ENCODE measurements around the gene ATM. TPM values are rescaled to one million over a fixed set of nuclear protein-coding genes. Genes with fewer than 3 reads are reported as not detected.
A peak's percentile ranks its signal among the peaks of the same experiment; 100 is the strongest.
"Not testable (repeated sequence)": the region's sequence is repeated elsewhere in the genome, so short reads cannot be mapped to it uniquely, and the experiment has no call there.

ATM gene
- total and polyA plus RNA-seq, 10 of the 15 experiments (the other 5 are each of a cell fraction or from before 2014, with no cell fraction given): 10.0 to 91.5 (median 40.2) TPM

DNA sequence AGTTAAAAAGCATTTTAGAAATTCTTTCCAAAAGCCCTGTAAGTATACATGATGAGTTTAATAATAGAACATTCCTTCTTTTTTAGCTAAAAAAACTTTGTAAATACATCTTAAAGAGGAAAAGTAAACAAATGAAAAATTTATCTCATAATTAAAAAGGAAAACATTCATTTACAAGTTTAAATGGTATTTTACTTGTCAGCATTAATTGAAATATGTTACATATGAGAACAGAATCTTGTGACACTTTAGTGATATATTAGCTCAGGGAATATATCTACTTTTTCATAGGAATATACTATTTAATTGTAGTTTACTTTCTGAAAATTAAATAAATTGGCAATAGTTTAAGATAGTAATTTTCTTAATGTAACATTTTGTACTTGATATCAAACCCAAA lies 66.2 kb downstream of the ATM start:
- ChIA-PET CTCF (interaction anchor here (0.6 to 3.2 kb wide), 2 partner anchors 171 to 417 kb away, joined by 3 to 11 read pairs; no protein-coding TSS in a partner anchor), SMC1A (ENCODE audit: uncharacterized antibody, unreplicated experiment) (interaction anchor here (0.9 to 1.2 kb wide), 3 partner anchors 12 to 409 kb away, joined by 3 to 4 read pairs (median 3); no protein-coding TSS in a partner anchor)
- FAIRE-seq; H3K4me3 ChIP-seq; H3K4me2 ChIP-seq (ENCODE audit: control insufficient read depth, insufficient read depth); DNase-seq (ENCODE audit: low read depth, low spot score); H3K27ac ChIP-seq (ENCODE audit: control insufficient read depth, insufficient read depth); H3K9me3 ChIP-seq (replicated peaks; ENCODE audit: control insufficient read depth, insufficient read depth, low read length); RAD21 ChIA-PET (ENCODE audit: unreplicated experiment); H3K4me1 ChIP-seq (ENCODE audit: control insufficient read depth, insufficient read depth, low read length); H2AFZ ChIP-seq (ENCODE audit: control insufficient read depth, low read depth, low read length); BruUV-seq (replicated peaks); H3K27me3 ChIP-seq (replicated peaks in 1 of 2; ENCODE audit: control insufficient read depth in 2 of 2, insufficient read depth in 2 of 2, low read length in 1 of 2); H3K79me2 ChIP-seq (ENCODE audit: control insufficient read depth, insufficient read depth, low read length); in situ Hi-C loops (cut with MboI); POLR2A ChIA-PET; ATAC-seq; intact Hi-C loops (cut with micrococcal nuclease; ENCODE audit: unreplicated experiment); H4K20me1 ChIP-seq (ENCODE audit: control insufficient read depth, insufficient read depth); H3K9ac ChIP-seq (ENCODE audit: control insufficient read depth, insufficient read depth, low read length): not testable (repeated sequence)
- H3K36me3 ChIP-seq (ENCODE audit: control insufficient read depth in 2 of 2, insufficient read depth in 2 of 2, low read length in 1 of 2): peaks cover 0 to 28% of the 10 kb centered on the region in 2 experiments; a peak in 3 of 4 replicates

DNA sequence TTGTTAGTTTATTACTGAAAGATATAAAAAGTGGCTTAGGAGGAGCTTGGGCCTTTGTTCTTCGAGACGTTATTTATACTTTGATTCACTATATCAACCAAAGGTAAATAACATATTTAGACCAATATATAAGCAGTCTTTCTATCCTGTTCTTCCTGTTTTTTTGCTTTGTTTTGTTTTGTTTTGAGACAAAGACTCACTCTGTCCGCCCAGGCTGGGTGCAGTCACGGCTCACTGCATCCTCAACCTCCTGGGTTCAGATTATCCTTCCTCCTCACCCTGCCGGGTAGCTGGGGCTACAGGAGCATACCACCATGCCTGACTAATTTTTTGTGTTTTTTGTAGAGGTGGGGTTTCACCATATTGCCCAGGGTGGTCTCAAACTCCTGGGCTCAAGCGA lies 66.8 kb downstream of the ATM start:
- CTCF ChIA-PET: interaction anchor here (3.2 kb wide), 1 partner anchor 171 kb away, joined by 11 read pairs; no protein-coding TSS in a partner anchor
- FAIRE-seq (no peak), ATAC-seq (no peak), DNase-seq (ENCODE audit: low read depth, low spot score) (no peak)
- SMC1A ChIA-PET (ENCODE audit: uncharacterized antibody, unreplicated experiment): interaction anchor here (0.6 to 0.9 kb wide), 2 partner anchors 53 to 409 kb away, joined by 3 read pairs; no protein-coding TSS in a partner anchor
- no TSS peak for BruUV-seq (replicated peaks)
- Histone ChIP-seq H3K27ac (ENCODE audit: control insufficient read depth, insufficient read depth) (no peak overlapping the region), H3K79me2 (ENCODE audit: control insufficient read depth, insufficient read depth, low read length) (no peaks in the 10 kb centered on the region), H2AFZ (ENCODE audit: control insufficient read depth, low read depth, low read length) (no peak overlapping the region), H3K9me3 (replicated peaks; ENCODE audit: control insufficient read depth, insufficient read depth, low read length) (no peaks in the 10 kb centered on the region), H3K4me2 (ENCODE audit: control insufficient read depth, insufficient read depth) (no peak overlapping the region), H4K20me1 (ENCODE audit: control insufficient read depth, insufficient read depth) (no peaks in the 10 kb centered on the region), H3K36me3 (ENCODE audit: control insufficient read depth in 2 of 2, insufficient read depth in 2 of 2, low read length in 1 of 2) (peaks cover 0 to 25% of the 10 kb centered on the region in 2 experiments; a peak in 3 of 4 replicates), H3K4me3 (no peak overlapping the region), H3K27me3 (replicated peaks in 1 of 2; ENCODE audit: control insufficient read depth in 2 of 2, insufficient read depth in 2 of 2, low read length in 1 of 2) (no peaks in the 10 kb centered on the region), H3K9ac (ENCODE audit: control insufficient read depth, insufficient read depth, low read length) (no peak overlapping the region), H3K4me1 (ENCODE audit: control insufficient read depth, insufficient read depth, low read length) (no peaks in the 10 kb centered on the region)
- POLR2A ChIA-PET: no interaction called here
- 19% methylated on average over 6 of the region's 6 CpGs for WGBS (ENCODE audit: insufficient coverage, insufficient replicate concordance, low lambda C conversion rate, missing lambda C conversion rate)
- intact Hi-C loops (cut with micrococcal nuclease; ENCODE audit: unreplicated experiment) (no loop called here), in situ Hi-C loops (cut with MboI) (no loop called here)
- RAD21 ChIA-PET (ENCODE audit: unreplicated experiment): no interaction called here
- TF ChIP-seq JUND (IDR thresholded peaks at IDR 0.05; ENCODE audit: low read depth, low read length) (no peak), BHLHE40 (IDR thresholded peaks at IDR 0.05; ENCODE audit: borderline replicate concordance in 1 of 2, low read depth in 2 of 2, low read length in 1 of 2) (no peak), E2F8 (IDR thresholded peaks at IDR 0.05; ENCODE audit: low read depth, partially characterized antibody) (no peak), MEF2A (IDR thresholded peaks at IDR 0.05; ENCODE audit: insufficient read depth, low read depth, low read length) (no peak), PAX5 (IDR thresholded peaks at IDR 0.05; ENCODE audit: borderline replicate concordance, low read depth, low read length) (peak; percentile 87), ZNF24 (IDR thresholded peaks at IDR 0.05) (no peak), ZZZ3 (IDR thresholded peaks at IDR 0.05; ENCODE audit: control insufficient read depth, insufficient read length, low read depth) (no peak), LARP7 (IDR thresholded peaks at IDR 0.05) (no peak), BACH1 (IDR thresholded peaks at IDR 0.05; ENCODE audit: borderline replicate concordance) (no peak)

Data from GM12878 (cell line).